Measurements from ENCODE around the gene NPC1L1.

- TF ChIP-seq CTCF (IDR thresholded peaks at IDR 0.05) (peak in 4 of 6 experiments; percentile 35 to 49 (median 40)), POLR2A (IDR thresholded peaks at IDR 0.05) (no peak)
Measured at GRCh38 chr7:44534501-44534900, 6.6 kb downstream of the NPC1L1 start.
